SU-DHL-6 (cell line): ENCODE results near the gene ZNF747.

ENCODE experiments used
- H2AFZ ChIP-seq: fragments of 200-600 bp; sonication (generic); 2 replicates; pipeline ENCODE4 v1.6.1; 2014; ENCODE audit warnings: low read depth, mild to moderate bottlenecking, moderate library complexity, mixed read lengths, antibody characterized with exemption, low read length; ENCODE audit not compliant: severe bottlenecking
- H3F3A ChIP-seq: fragments of 200-600 bp; shearing (Covaris generic); 2 replicates; pipeline ENCODE4 v1.6.0; 2016; ENCODE audit warnings: antibody characterized with exemption, mild to moderate bottlenecking; ENCODE audit not compliant: insufficient read depth
- H3K27ac ChIP-seq: fragments of 200-600 bp; sonication (generic); 2 replicates; pipeline ENCODE4 v1.5.1; 2016; ENCODE audit warnings: low read depth, mild to moderate bottlenecking, low read length, moderate library complexity, mixed read lengths
- H3K27me3 ChIP-seq: fragments of 200-600 bp; sonication (generic), shearing (Covaris generic); 2 replicates; pipeline ENCODE4 v1.6.0; 2014; ENCODE audit warnings: mild to moderate bottlenecking, low read length
- H3K36me3 ChIP-seq: fragments of 200-600 bp; sonication (generic); 2 replicates; pipeline ENCODE4 v1.6.1; 2014; ENCODE audit warnings: mild to moderate bottlenecking, low read length, mixed read lengths
- H3K4me2 ChIP-seq: fragments of 300-600, 200-600 bp; shearing (Covaris generic), sonication (generic); 2 replicates; pipeline ENCODE4 v1.6.0; 2014; ENCODE audit warnings: low read length, low read depth, mild to moderate bottlenecking; ENCODE audit not compliant: poor library complexity, severe bottlenecking
- H3K4me3 ChIP-seq: fragments of 200-600 bp; sonication (generic); 2 replicates; pipeline ENCODE4 v1.5.1; 2014; ENCODE audit warnings: antibody characterized with exemption, low read length, mild to moderate bottlenecking, mixed read lengths; ENCODE audit not compliant: insufficient read depth, poor library complexity, severe bottlenecking
- H3K79me2 ChIP-seq: fragments of 200-600 bp; sonication (generic); 2 replicates; pipeline ENCODE4 v1.6.1; 2014; ENCODE audit warnings: mild to moderate bottlenecking, low read length, moderate library complexity; ENCODE audit not compliant: insufficient read depth
- H3K9ac ChIP-seq: fragments of 200-600 bp; sonication (generic); 2 replicates; pipeline ENCODE4 v1.7.0; 2014; ENCODE audit warnings: mild to moderate bottlenecking, low read length
- H3K9me2 ChIP-seq: fragments of 200-600 bp; sonication (generic); replicated peaks from 2 replicates; pipeline ENCODE4 v1.6.1; 2014; ENCODE audit warnings: low read length; ENCODE audit not compliant: insufficient read depth
- H3K9me3 ChIP-seq: fragments of 200-600 bp; sonication (generic); 2 replicates; pipeline ENCODE4 v1.6.1; 2014; ENCODE audit warnings: low read length, mixed read lengths; ENCODE audit not compliant: insufficient read depth
- H4K20me1 ChIP-seq: fragments of 200-600 bp; sonication (generic); 2 replicates; pipeline ENCODE4 v1.6.1; 2014; ENCODE audit warnings: low read depth, mild to moderate bottlenecking, antibody characterized with exemption, low read length, moderate library complexity, mixed read lengths
- EZH2phosphoT487 ChIP-seq: fragments of 200-600 bp; sonication (generic), shearing (Covaris generic); conservative IDR thresholded peaks from 2 replicates; pipeline ENCODE4 v1.6.1; 2018; ENCODE audit warnings: mild to moderate bottlenecking, antibody characterized with exemption, low read length, moderate library complexity, mixed read lengths
- TF ChIP-seq, protein P1 (sequence below): fragments of 200-600 bp; sonication (generic); IDR thresholded peaks from one replicate; pipeline ENCODE4 v1.5.1; 2017; ENCODE audit warnings: antibody characterized with exemption, mild to moderate bottlenecking, low read length, moderate library complexity; ENCODE audit not compliant: insufficient read depth, poor library complexity, severe bottlenecking

ZNF747 gene

DNA sequence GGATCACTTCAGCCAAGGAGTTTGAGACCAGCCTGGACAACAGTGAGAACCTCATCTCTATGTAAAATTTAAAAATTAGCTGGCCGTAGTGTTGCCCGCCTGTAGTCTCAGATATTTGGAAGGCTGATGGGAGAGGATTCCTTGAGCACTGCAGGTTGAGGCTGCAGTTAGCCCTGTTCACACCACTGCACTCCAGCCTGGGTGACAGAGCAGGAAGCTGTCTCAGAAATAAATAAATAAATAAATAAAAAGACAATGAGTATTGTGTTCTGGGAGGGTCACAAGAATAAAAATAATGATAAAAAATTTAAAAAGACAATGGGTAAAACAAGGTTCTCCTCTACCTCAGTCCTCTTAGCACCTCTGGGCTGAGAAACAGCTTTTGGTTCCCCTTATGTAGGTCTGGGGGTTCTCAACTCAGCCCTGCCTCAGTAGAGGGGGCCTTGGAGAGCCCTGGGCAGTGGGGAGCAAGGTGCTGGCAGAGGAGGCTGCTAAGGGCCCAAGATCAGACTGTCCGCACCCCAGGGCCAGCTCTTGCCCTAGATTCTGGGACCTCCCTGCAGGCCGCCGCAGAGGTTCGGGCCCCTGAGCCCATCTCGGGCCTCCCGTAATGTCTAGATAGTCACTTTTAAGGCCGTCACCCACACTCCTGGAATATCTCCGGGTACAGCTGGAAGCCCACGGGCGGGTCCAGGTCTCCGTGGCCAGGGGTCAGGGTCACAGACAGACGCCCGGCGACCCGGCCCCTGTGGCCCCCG, 20.1 kb upstream of the ZNF747 start:
- Histone ChIP-seq H4K20me1 (no peaks in the 10 kb centered on the region), H2AFZ (no peak overlapping the region), H3K9ac (no peak overlapping the region), H3F3A (peaks cover under 1% of the 10 kb centered on the region; the same call in 1 of the 2 replicates), H3K27me3 (no peaks in the 10 kb centered on the region), H3K4me2 (no peak overlapping the region), H3K36me3 (no peaks in the 10 kb centered on the region), H3K27ac (no peak overlapping the region), H3K9me2 (no peaks in the 10 kb centered on the region), H3K4me3 (no peak overlapping the region), H3K79me2 (peaks cover 15% of the 10 kb centered on the region; the same call in 1 of the 2 replicates), H3K9me3 (no peaks in the 10 kb centered on the region)
- TF ChIP-seq EZH2phosphoT487: no peak
- TF ChIP-seq, protein P1, sequence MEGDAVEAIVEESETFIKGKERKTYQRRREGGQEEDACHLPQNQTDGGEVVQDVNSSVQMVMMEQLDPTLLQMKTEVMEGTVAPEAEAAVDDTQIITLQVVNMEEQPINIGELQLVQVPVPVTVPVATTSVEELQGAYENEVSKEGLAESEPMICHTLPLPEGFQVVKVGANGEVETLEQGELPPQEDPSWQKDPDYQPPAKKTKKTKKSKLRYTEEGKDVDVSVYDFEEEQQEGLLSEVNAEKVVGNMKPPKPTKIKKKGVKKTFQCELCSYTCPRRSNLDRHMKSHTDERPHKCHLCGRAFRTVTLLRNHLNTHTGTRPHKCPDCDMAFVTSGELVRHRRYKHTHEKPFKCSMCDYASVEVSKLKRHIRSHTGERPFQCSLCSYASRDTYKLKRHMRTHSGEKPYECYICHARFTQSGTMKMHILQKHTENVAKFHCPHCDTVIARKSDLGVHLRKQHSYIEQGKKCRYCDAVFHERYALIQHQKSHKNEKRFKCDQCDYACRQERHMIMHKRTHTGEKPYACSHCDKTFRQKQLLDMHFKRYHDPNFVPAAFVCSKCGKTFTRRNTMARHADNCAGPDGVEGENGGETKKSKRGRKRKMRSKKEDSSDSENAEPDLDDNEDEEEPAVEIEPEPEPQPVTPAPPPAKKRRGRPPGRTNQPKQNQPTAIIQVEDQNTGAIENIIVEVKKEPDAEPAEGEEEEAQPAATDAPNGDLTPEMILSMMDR: no peak

DNA sequence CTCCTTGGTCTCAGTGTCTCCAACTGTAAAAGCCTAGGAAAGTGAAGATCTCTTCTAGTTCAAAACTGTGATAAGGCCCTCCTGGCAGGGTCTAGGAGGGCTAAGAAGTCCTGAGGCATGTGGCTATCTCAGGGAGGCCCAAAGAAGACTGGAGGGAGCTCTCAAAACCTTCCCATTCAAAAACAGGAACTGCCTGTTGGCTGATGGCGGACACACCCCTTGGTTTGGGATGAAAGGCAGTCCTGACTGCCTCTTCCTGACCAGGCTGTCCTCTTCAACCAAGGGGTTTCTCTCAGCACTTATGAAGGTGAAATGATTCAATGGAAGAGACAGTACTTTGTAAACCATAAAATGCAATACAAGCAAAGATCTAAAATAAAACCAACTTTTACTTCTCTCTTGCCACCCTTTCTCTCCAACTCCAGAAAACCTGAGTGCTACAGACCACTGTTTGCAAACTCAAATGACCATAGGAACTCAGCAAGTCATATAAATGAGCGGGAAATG, 18.8 kb upstream of the ZNF747 start:
- no peak for TF ChIP-seq EZH2phosphoT487
- TF ChIP-seq, protein P1: no peak
- peaks cover 15% of the 10 kb centered on the region; the same call in 1 of the 2 replicates for H3K79me2 ChIP-seq
- H3K27me3 ChIP-seq: no peaks in the 10 kb centered on the region
- no peak overlapping the region for H3K27ac ChIP-seq
- no peak overlapping the region for H3K4me3 ChIP-seq
- no peaks in the 10 kb centered on the region for H4K20me1 ChIP-seq
- H3F3A ChIP-seq: no peaks in the 10 kb centered on the region; the same call in 1 of the 2 replicates
- no peak overlapping the region for H2AFZ ChIP-seq
- H3K4me2 ChIP-seq: no peak overlapping the region
- no peaks in the 10 kb centered on the region for H3K9me2 ChIP-seq
- no peaks in the 10 kb centered on the region for H3K9me3 ChIP-seq
- no peak overlapping the region for H3K9ac ChIP-seq
- H3K36me3 ChIP-seq: no peaks in the 10 kb centered on the region

DNA sequence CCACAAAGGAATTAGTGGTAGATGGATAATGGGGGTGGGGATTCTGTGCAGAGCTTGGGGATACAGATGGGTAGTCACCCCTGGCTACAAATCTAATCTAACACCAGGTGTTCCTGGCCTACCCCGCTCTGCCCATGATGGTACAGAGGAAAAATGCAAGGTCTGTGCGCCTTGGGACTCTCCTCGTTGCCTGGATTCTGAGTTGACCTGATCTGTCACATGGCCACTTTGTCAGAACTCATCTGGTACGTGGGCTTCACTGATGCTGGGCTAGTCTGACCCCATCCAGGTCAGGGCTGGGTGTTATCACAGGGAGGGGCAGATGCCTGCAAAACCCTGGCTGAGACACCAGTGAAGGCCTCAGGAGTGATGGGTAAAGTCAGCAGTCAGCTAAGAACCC, 18.3 kb upstream of the ZNF747 start:
- H3K9ac ChIP-seq: no peak overlapping the region
- H3K36me3 ChIP-seq: no peaks in the 10 kb centered on the region
- TF ChIP-seq, protein P1: no peak
- no peak for TF ChIP-seq EZH2phosphoT487
- H3K9me3 ChIP-seq: no peaks in the 10 kb centered on the region
- no peak overlapping the region for H3K4me3 ChIP-seq
- H3K27me3 ChIP-seq: no peaks in the 10 kb centered on the region
- H3K27ac ChIP-seq: no peak overlapping the region
- H3K79me2 ChIP-seq: peaks cover 15% of the 10 kb centered on the region; the same call in 1 of the 2 replicates
- H3K4me2 ChIP-seq: no peak overlapping the region
- no peaks in the 10 kb centered on the region for H4K20me1 ChIP-seq
- no peak overlapping the region for H2AFZ ChIP-seq
- H3F3A ChIP-seq: no peaks in the 10 kb centered on the region; the same call in 1 of the 2 replicates
- H3K9me2 ChIP-seq: no peaks in the 10 kb centered on the region
